Retinal pigment epithelial cell (primary cell): ENCODE measurements around the gene MRPS18A.
"Not testable (repeated sequence)": the region's sequence is repeated elsewhere in the genome, so short reads cannot be mapped to it uniquely, and the experiment has no call there.

Source experiments
- DNase-seq: peaks from one replicate; pipeline ENCODE4 v3.0.0-alpha.2; 2010; ENCODE audit warnings: low read depth
- H3K4me3 ChIP-seq: 2 replicates; pipeline ENCODE4 v1.5.1; 2011; ENCODE audit warnings: mild to moderate bottlenecking, low read length, control low read depth, moderate library complexity
- TF ChIP-seq, protein P1 (sequence below): conservative IDR thresholded peaks from 2 replicates; pipeline ENCODE4 v1.5.1; 2011; ENCODE audit warnings: low read depth, low read length, control low read depth, inconsistent platforms

MRPS18A gene

GRCh38 chr6:43666196-43666920, 21.2 kb downstream of the MRPS18A start:
- TF ChIP-seq, protein P1, sequence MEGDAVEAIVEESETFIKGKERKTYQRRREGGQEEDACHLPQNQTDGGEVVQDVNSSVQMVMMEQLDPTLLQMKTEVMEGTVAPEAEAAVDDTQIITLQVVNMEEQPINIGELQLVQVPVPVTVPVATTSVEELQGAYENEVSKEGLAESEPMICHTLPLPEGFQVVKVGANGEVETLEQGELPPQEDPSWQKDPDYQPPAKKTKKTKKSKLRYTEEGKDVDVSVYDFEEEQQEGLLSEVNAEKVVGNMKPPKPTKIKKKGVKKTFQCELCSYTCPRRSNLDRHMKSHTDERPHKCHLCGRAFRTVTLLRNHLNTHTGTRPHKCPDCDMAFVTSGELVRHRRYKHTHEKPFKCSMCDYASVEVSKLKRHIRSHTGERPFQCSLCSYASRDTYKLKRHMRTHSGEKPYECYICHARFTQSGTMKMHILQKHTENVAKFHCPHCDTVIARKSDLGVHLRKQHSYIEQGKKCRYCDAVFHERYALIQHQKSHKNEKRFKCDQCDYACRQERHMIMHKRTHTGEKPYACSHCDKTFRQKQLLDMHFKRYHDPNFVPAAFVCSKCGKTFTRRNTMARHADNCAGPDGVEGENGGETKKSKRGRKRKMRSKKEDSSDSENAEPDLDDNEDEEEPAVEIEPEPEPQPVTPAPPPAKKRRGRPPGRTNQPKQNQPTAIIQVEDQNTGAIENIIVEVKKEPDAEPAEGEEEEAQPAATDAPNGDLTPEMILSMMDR: no peak
- DNase-seq: no peak
- H3K4me3 ChIP-seq: no peak overlapping the region

DNA sequence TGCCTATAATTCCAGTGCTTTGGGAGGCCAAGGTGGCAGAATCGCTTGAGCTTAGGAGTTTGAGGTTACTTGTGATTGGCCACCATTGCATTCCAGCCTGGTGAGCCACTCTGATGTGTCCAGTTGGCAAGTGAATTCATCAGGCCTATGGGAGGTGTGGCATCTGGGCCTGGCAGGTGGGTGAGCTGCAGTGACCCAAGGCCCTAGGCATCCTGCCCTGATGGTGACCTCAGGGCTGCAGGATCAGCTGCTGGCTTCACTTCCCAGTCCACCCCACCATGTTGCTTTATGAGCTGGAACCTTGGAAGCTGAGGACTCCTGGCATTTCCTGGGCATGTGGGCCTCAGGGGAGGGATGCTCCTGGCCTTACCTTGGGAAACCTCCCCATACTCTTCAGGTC, 22.2 kb downstream of the MRPS18A start:
- TF ChIP-seq, protein P1: no peak
- H3K4me3 ChIP-seq: no peak overlapping the region
- no peak for DNase-seq

DNA sequence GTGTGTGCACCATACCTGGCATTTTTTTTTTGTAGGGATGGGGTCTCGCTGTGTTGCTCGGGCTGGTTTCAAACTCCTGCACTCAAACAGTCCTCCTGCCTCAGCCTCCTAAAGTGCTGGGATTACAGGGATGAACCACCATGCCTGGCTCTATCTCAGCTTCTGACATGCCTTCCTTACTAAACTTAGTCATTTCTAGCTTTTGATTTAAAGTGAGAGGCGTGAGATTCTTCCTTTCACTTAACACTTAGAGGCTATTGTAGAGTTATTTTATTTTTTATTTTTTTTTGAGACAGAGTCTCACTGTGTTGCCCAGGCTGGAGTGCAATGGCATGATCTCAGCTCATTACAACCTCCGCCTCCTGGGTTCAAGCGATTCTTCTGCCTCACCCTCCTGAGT, 24.6 kb downstream of the MRPS18A start:
- not testable (repeated sequence) for H3K4me3 ChIP-seq, DNase-seq

- H3K4me3 ChIP-seq: no peak overlapping the region
- TF ChIP-seq, protein P1: no peak
- DNase-seq: no peak
These were observed 29.4 kb downstream of the MRPS18A start for GRCh38 chr6:43658161-43658560.

- H3K4me3 ChIP-seq: no peak overlapping the region
- DNase-seq: no peak
- TF ChIP-seq, protein P1: no peak
These were observed 30.3 kb downstream of the MRPS18A start for GRCh38 chr6:43657221-43657802.

GRCh38 chr6:43652822-43653221, 34.8 kb downstream of the MRPS18A start:
- not testable (repeated sequence) for DNase-seq, H3K4me3 ChIP-seq

DNA sequence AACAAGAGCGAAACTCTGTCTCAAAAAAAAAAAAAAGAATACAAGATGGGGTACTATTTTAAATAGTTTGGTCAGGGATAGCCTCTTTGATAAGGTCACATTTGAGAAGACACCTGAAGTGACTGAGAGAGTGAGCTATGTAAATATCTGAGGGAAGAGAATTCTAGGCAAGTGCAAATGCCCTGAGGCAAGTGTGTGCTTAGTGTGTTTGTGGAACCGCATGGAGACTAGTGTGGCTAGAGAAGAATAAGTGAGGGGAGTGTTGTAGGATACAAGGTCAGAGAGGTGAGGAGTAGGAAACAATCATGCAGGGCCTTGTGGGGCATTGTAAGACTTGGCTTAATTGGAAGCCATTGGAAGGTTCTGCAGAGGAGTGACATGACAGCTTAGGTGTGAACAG, 39.3 kb downstream of the MRPS18A start:
- H3K4me3 ChIP-seq: no peak overlapping the region
- TF ChIP-seq, protein P1: no peak
- no peak for DNase-seq

GRCh38 chr6:43647613-43648012, 40.0 kb downstream of the MRPS18A start:
- no peak overlapping the region for H3K4me3 ChIP-seq
- TF ChIP-seq, protein P1: no peak
- DNase-seq: no peak
